ENCODE results near the gene PPP2R2C.

DNA sequence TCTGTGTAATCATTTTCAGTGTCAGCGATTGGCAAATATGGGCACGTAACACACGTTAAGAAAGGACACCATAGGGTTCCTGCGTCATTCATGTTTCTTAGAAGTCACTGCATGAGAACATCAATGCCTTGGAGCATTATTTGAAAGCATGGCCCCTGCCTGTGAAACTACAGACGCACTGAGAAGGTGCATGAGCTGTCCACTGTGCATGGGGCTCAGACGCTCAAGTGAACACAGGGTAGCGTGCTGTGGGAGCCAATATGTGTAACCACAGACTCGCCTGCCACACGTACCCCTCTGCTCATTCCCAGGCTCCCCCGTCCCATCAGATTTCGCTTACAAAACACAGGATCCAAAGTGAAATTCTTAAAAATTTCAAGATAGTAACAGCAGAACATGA is 6.5 kb downstream of the PPP2R2C start:
- TF ChIP-seq, protein P1, sequence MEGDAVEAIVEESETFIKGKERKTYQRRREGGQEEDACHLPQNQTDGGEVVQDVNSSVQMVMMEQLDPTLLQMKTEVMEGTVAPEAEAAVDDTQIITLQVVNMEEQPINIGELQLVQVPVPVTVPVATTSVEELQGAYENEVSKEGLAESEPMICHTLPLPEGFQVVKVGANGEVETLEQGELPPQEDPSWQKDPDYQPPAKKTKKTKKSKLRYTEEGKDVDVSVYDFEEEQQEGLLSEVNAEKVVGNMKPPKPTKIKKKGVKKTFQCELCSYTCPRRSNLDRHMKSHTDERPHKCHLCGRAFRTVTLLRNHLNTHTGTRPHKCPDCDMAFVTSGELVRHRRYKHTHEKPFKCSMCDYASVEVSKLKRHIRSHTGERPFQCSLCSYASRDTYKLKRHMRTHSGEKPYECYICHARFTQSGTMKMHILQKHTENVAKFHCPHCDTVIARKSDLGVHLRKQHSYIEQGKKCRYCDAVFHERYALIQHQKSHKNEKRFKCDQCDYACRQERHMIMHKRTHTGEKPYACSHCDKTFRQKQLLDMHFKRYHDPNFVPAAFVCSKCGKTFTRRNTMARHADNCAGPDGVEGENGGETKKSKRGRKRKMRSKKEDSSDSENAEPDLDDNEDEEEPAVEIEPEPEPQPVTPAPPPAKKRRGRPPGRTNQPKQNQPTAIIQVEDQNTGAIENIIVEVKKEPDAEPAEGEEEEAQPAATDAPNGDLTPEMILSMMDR (IDR thresholded peaks at IDR 0.05; ENCODE audit: insufficient read depth, low read length) = no peak
- TF ChIP-seq POLR2AphosphoS5 (IDR thresholded peaks at IDR 0.05; ENCODE audit: low read depth) = no peak
- TF ChIP-seq, protein P2, sequence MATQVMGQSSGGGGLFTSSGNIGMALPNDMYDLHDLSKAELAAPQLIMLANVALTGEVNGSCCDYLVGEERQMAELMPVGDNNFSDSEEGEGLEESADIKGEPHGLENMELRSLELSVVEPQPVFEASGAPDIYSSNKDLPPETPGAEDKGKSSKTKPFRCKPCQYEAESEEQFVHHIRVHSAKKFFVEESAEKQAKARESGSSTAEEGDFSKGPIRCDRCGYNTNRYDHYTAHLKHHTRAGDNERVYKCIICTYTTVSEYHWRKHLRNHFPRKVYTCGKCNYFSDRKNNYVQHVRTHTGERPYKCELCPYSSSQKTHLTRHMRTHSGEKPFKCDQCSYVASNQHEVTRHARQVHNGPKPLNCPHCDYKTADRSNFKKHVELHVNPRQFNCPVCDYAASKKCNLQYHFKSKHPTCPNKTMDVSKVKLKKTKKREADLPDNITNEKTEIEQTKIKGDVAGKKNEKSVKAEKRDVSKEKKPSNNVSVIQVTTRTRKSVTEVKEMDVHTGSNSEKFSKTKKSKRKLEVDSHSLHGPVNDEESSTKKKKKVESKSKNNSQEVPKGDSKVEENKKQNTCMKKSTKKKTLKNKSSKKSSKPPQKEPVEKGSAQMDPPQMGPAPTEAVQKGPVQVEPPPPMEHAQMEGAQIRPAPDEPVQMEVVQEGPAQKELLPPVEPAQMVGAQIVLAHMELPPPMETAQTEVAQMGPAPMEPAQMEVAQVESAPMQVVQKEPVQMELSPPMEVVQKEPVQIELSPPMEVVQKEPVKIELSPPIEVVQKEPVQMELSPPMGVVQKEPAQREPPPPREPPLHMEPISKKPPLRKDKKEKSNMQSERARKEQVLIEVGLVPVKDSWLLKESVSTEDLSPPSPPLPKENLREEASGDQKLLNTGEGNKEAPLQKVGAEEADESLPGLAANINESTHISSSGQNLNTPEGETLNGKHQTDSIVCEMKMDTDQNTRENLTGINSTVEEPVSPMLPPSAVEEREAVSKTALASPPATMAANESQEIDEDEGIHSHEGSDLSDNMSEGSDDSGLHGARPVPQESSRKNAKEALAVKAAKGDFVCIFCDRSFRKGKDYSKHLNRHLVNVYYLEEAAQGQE (IDR thresholded peaks at IDR 0.05; ENCODE audit: insufficient replicate concordance, low read depth) = no peak
- no peak for TF ChIP-seq SPI1 (IDR thresholded peaks at IDR 0.05; ENCODE audit: borderline replicate concordance, low read depth)

Data from HL-60 (cell line).